Cardiac fibroblast (primary cell): Measurements from ENCODE around the gene USP47.

ENCODE experiments used
- DNase-seq, 2 donors: peaks; one replicate each; pipeline versions ENCODE4 v3.0.0 to v3.0.0-alpha.2; 2010; ENCODE audit warnings: low read depth in 2 of 2
- H3K4me3 ChIP-seq, 2 donors: replicated peaks in 1 of 2; 1 replicate in 1 of 2; 2 replicates in 1 of 2; pipeline ENCODE4 v1.5.1; 2011; ENCODE audit warnings: low read depth in 2 of 2, low read length in 2 of 2, mild to moderate bottlenecking in 2 of 2, moderate library complexity in 1 of 2
- TF ChIP-seq, protein P1 (sequence below): IDR thresholded peaks from one replicate; pipeline ENCODE4 v1.5.1; 2011; ENCODE audit warnings: low read depth, mild to moderate bottlenecking, low read length, inconsistent platforms

Gene USP47

DNA sequence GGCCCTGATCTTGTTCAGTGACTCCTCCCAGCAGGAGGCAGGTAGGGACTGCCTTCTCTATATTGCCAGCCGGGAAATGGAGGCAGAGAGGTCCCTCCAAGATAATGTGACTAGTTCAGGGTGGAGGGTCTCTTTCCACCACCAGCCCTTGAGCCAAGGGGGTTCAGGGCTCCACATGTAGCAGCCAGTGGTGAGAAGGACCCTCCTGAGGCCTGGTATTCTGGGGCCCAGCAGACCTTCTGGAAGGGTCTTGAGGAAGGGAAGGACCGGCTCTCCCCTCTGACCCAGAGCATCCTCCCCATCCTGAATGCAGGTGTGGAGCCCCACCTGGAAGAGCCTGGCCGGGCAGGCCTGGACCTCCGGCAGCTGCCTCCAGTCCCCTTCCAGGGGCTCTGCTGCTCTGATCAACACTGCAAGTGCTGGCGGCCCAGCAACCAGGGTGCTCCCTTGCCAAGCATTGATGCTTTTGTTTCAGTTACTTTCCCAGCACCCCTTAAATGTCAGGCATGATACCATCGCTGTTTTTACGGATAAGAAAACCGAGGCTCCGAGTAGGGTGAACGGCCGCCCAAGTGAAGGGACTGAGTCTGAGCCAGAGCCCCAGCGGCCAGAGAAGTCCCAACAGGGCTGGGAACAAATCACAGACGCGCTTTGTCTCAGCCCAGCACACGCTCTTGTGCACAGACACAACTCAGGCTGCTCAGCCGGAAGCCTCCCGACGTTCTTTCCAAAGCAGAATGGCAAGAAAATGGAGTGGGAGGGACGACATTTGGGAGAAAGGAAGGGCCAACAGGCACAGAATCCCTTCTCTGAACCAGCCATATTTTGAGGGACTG is 127.8 kb downstream of the USP47 start:
- H3K4me3 ChIP-seq: no peak overlapping the region
- no peak for DNase-seq
- TF ChIP-seq, protein P1, sequence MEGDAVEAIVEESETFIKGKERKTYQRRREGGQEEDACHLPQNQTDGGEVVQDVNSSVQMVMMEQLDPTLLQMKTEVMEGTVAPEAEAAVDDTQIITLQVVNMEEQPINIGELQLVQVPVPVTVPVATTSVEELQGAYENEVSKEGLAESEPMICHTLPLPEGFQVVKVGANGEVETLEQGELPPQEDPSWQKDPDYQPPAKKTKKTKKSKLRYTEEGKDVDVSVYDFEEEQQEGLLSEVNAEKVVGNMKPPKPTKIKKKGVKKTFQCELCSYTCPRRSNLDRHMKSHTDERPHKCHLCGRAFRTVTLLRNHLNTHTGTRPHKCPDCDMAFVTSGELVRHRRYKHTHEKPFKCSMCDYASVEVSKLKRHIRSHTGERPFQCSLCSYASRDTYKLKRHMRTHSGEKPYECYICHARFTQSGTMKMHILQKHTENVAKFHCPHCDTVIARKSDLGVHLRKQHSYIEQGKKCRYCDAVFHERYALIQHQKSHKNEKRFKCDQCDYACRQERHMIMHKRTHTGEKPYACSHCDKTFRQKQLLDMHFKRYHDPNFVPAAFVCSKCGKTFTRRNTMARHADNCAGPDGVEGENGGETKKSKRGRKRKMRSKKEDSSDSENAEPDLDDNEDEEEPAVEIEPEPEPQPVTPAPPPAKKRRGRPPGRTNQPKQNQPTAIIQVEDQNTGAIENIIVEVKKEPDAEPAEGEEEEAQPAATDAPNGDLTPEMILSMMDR: no peak

DNA sequence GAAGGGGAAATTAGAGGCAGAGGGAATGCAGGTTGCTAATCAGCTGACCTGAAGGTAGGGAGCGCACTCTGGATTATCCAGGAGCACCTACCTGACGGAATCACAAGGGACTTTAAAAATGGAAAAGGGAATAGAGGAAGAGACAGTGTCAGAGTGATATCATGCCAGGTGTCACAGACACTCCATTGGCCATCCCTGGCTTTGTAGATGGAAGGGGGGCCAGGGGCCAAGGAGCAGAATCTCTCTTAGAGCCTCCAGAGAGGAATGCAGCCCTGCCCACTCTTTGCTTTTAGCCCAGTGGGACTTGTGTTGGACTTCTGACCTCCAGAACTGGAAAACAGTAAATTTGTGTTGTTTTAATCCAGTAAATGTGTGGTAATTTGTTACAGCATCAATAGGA is 128.8 kb downstream of the USP47 start:
- DNase-seq: no peak
- no peak overlapping the region for H3K4me3 ChIP-seq
- TF ChIP-seq, protein P1: no peak

DNA sequence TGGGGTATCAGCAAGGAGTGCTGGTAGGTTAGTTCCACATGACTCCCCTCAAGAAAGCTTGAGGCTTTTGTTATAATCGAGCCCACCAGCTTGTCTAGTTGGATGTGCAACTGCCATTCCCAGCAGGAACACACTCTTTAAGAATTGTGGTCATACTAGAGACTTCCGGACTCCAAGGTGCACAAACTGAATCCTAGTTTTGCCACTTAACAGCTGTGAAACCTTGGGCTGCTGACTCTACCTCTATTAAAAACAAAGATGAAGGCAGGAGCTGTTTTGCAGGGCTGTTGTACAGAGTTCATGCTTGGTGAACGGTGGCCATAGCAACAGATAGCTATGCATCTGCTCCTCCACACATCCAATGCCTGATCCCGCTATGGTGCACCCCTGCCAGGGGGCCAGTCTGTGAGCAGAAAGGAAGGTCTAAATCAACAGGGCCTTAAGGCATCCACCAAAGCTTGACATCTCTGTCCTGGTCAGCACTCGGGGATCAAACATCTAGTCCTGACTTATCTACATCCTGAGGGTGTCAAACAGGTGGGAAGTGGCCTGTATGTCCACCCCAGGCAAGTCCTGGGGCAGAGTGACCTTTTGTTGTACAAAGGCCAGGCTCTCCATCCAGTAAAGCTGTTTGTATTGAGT is 130.3 kb downstream of the USP47 start:
- no peak overlapping the region for H3K4me3 ChIP-seq
- TF ChIP-seq, protein P1: no peak
- no peak for DNase-seq

DNA sequence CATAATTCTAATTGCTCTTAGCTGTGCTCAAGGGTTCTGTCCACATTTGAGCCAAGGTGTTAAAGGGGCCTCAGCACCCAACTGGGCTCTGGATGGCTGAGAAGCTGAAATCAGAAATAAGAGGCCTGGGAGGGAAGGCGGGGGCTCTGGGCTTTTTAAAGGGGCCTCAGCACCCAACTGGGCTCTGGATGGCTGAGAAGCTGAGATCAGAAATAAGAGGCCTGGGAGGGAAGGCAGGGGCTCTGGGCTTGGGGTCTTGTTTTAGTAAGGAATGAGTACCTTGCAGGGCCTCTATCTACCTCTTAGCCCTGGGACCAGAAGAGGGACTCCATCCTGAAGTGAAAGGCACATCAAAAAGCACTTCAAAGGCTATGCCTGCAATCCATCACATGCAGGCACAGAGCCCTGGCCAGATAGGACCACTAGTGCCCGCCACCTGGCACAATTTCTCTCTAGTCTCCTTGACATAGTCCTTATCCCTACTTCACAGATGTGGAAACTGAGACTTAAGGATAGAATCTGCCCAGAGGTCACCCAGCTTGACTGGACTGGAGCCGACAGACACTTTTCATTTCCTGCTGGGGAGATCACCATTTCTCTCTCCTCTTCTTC is 131.1 kb downstream of the USP47 start:
- TF ChIP-seq, protein P1: no peak
- no peak for DNase-seq
- H3K4me3 ChIP-seq: no peak overlapping the region

DNA sequence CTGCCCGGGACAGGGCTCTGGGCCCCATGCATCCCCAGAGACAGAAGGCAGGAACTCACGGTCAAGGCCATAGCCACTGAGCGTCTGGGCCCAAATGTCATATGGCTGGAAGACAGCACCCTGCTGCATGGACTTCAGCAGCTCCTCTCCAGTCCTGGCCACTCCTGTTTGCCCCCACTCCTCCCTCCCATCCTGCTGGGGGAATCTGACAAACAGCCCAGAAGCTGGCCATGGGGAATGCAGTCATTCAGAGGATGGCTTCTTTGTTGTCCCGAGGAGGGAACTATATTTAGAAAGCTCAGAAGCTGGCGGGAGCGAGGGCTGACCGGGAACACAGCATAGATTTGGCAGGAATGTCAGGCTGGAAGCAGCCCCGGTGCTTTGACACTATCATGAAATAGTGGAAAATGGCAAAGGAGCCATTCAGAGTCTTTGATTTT is 131.6 kb downstream of the USP47 start:
- TF ChIP-seq, protein P1: no peak
- no peak overlapping the region for H3K4me3 ChIP-seq
- peak; percentile 39 to 84 for DNase-seq

DNA sequence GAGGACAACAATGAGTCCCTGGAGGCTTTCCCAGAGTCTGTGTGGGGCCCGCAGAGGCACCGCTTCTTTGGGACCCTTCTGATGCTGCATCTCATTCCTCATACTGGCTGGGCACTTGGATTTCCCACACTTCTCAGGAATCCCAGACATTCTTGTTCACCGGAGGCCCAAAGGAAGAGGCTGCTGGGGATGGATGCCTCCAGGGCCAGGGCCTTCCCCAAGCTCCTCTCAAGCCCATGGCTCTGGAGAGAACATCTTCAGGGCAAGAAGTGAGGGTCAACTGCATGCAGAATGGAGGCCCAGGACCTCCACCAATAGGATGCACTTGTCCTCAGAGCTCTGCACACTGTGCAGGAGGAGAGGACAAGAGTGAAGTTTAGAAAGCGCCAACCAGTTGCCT is 132.1 kb downstream of the USP47 start:
- TF ChIP-seq, protein P1: no peak
- peak in 1 of 2 donors; percentile 34 for DNase-seq
- no peak overlapping the region for H3K4me3 ChIP-seq
